Activated CD4-positive, alpha-beta memory T cell treated with anti-CD3 and anti-CD28 coated beads, Interleukin-2, amount 10 ng/mL, durations not matched to agents 7 days and 5 days (primary cell): ENCODE results near the gene CSPG4. TPM values are rescaled to one million over a fixed set of nuclear protein-coding genes. Genes with fewer than 3 reads are reported as not detected.

Experiments
- CTCF ChIA-PET: fragments of 350-600 bp; sonication (Branson Sonifier 250); formaldehyde crosslinking; loops from one replicate; lab custom pipeline; 2021; ENCODE audit warnings: antibody characterized with exemption, inconsistent platforms; lab: Charles Lee
- POLR2A ChIA-PET: fragments of 350-600 bp; sonication (Branson Sonifier 250); formaldehyde crosslinking; loops from one replicate; lab custom pipeline; 2021; ENCODE audit warnings: antibody characterized with exemption; lab: Charles Lee
- DNase-seq: peaks from one replicate; pipeline ENCODE4 v3.0.0-alpha.2; 2020
- H3K27ac Mint-ChIP-seq: one replicate; pipeline ENCODE4 v1.8.0; 2021; ENCODE audit warnings: mild to moderate bottlenecking, mixed read lengths
- H3K27me3 Mint-ChIP-seq: one replicate; pipeline ENCODE4 v1.8.0; 2021; ENCODE audit warnings: mixed read lengths
- H3K36me3 Mint-ChIP-seq: one replicate; pipeline ENCODE4 v1.8.0; 2021; ENCODE audit warnings: low read depth, mixed read lengths
- H3K4me1 Mint-ChIP-seq: one replicate; pipeline ENCODE4 v1.8.0; 2021; ENCODE audit warnings: mixed read lengths
- H3K4me3 Mint-ChIP-seq: one replicate; pipeline ENCODE4 v1.8.0; 2021; ENCODE audit warnings: mild to moderate bottlenecking, mixed read lengths
- H3K9me3 Mint-ChIP-seq: one replicate; pipeline ENCODE4 v1.8.0; 2021; ENCODE audit warnings: mixed read lengths
- total RNA-seq, 2 experiments: library from RNA; stranded (reverse); gene quantifications; one replicate each; pipeline ENCODE4 v1.2.3, GENCODE V29; 2021

CSPG4 gene
- total RNA-seq, 2 experiments from 2014 or later: not detected

GRCh38 chr15:75656331-75656730, 56.3 kb downstream of the CSPG4 start:
- ChIA-PET POLR2A (no interaction called here), CTCF (no interaction called here)
- Mint-ChIP-seq H3K9me3 (no peaks in the 10 kb centered on the region), H3K4me3 (no peak overlapping the region), H3K36me3 (no peaks in the 10 kb centered on the region), H3K27ac (no peak overlapping the region), H3K4me1 (peaks cover 8% of the 10 kb centered on the region), H3K27me3 (no peaks in the 10 kb centered on the region)
- DNase-seq: no peak

GRCh38 chr15:75655931-75656330, 56.7 kb downstream of the CSPG4 start:
- Mint-ChIP-seq H3K9me3 (no peaks in the 10 kb centered on the region), H3K4me3 (no peak overlapping the region), H3K27ac (no peak overlapping the region), H3K27me3 (no peaks in the 10 kb centered on the region), H3K36me3 (no peaks in the 10 kb centered on the region), H3K4me1 (peaks cover 12% of the 10 kb centered on the region)
- CTCF ChIA-PET: no interaction called here
- DNase-seq: no peak
- POLR2A ChIA-PET: no interaction called here

- no peaks in the 10 kb centered on the region for H3K36me3 Mint-ChIP-seq
These were observed 58.3 kb downstream of the CSPG4 start for GRCh38 chr15:75654201-75654907.

DNA sequence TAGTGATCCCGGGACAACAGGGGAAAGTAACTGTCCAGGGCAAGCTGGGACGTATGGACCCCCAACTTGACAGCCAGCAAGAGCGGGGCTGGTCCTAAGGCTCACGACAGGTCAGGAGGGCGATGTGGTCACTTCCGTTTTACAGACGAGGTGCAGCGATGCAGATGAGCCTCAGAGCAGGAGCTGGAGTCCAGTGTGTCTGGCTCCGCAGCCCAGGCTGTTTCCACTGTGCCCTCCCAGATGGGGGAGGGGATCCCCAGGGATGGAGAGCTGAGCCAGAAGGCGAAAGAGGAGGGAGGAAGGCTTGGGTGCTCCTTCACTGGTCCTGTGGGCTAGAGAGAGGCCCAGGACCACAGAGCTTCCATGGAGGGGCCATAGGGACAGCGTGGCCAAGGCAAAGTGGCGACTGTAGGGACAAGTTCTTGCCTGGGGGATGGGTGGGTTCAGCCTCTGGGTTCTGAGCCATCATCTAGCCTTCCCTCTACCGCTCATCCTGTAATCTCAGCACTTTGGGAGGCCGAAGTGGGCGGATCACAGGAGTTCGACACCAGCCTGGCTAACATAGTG, 59.2 kb downstream of the CSPG4 start:
- H3K27ac Mint-ChIP-seq: no peak overlapping the region
- H3K27me3 Mint-ChIP-seq: no peaks in the 10 kb centered on the region
- peaks cover 20% of the 10 kb centered on the region for H3K4me1 Mint-ChIP-seq
- no peaks in the 10 kb centered on the region for H3K36me3 Mint-ChIP-seq
- H3K4me3 Mint-ChIP-seq: no peak overlapping the region
- ChIA-PET CTCF (no interaction called here), POLR2A (interaction anchor here (0.6 to 1.2 kb wide), 2 partner anchors 212 to 284 kb away, joined by 3 to 4 read pairs; no protein-coding TSS in a partner anchor)
- no peak for DNase-seq
- H3K9me3 Mint-ChIP-seq: no peaks in the 10 kb centered on the region

More at GRCh38 chr15:75654201-75654907, 58.3 kb downstream of the CSPG4 start:
- peaks cover 20% of the 10 kb centered on the region for H3K4me1 Mint-ChIP-seq
- POLR2A ChIA-PET: interaction anchor here (0.6 to 1.2 kb wide), 2 partner anchors 213 to 285 kb away, joined by 3 to 4 read pairs; no protein-coding TSS in a partner anchor
- H3K4me3 Mint-ChIP-seq: no peak overlapping the region
- no peak overlapping the region for H3K27ac Mint-ChIP-seq
- H3K9me3 Mint-ChIP-seq: no peaks in the 10 kb centered on the region
- H3K27me3 Mint-ChIP-seq: no peaks in the 10 kb centered on the region
- DNase-seq: no peak
- CTCF ChIA-PET: no interaction called here

DNA sequence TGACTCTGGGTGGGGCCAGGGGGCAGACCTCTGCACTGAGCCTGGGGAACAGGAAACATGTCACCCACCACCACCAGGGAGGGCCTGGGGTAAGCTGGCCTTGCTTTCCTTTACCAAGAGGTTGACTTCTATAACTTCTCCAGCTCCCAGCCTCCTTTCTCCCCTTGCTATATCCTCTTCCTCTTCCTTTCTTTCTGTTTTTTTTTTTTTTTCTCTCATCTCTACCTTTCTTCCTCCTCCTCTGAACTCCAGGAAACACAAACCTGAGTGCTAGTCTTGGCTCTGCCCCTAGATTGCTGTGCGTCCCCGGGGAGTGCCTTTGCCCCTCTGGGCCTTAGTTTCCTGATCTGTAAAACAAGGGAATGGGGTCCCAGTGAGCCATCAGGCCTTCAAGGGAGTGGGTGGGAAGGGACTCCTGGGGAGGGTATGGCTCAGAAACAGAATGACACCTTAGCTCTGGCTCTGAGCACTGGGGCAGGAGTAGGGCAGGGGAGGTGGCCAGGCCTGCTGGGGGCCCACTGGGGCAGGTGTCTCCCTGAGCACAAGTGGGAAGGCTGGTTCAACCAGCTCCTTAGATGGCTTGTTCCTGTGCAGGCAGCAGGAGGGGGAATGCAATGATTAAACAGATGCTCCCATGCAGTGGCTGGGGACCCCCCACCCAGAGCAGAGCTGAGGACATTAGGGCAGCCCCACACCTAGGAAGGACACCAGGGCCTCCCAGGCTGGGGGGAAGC, 60.7 kb downstream of the CSPG4 start:
- POLR2A ChIA-PET: interaction anchor here (1.1 to 2.1 kb wide), 2 partner anchors 11 to 26 kb away, joined by 3 to 20 read pairs; partner anchors contain the start of genes IMP3 and SNUPN

GRCh38 chr15:75650908-75651809, 61.5 kb downstream of the CSPG4 start:
- CTCF ChIA-PET: interaction anchor here (0.8 to 1.3 kb wide), 5 partner anchors 10 to 151 kb away, joined by 3 to 4 read pairs (median 3); partner anchors contain the start of gene IMP3
- DNase-seq: no peak
- peaks cover 29% of the 10 kb centered on the region for H3K4me1 Mint-ChIP-seq
- peak overlapping the region; percentile 14 for H3K27ac Mint-ChIP-seq
- POLR2A ChIA-PET: interaction anchor here (1.1 to 2.1 kb wide), 2 partner anchors 10 to 25 kb away, joined by 3 to 20 read pairs; partner anchors contain the start of genes IMP3 and SNUPN
- H3K27me3 Mint-ChIP-seq: peaks cover 10% of the 10 kb centered on the region
- no peaks in the 10 kb centered on the region for H3K9me3 Mint-ChIP-seq
- no peaks in the 10 kb centered on the region for H3K36me3 Mint-ChIP-seq
- H3K4me3 Mint-ChIP-seq: no peak overlapping the region

More for the DNA sequence above, 60.7 kb downstream of the CSPG4 start:
- Mint-ChIP-seq H3K9me3 (no peaks in the 10 kb centered on the region), H3K27ac (peak overlapping the region; percentile 14), H3K27me3 (peaks cover 3% of the 10 kb centered on the region), H3K4me3 (no peak overlapping the region), H3K36me3 (no peaks in the 10 kb centered on the region), H3K4me1 (peaks cover 24% of the 10 kb centered on the region)
- DNase-seq: peak; percentile 18
- CTCF ChIA-PET: interaction anchor here (0.8 to 1.3 kb wide), 4 partner anchors 10 to 150 kb away, joined by 3 to 4 read pairs (median 4); partner anchors contain the start of gene IMP3

- no peak overlapping the region for H3K4me3 Mint-ChIP-seq
- no peak for DNase-seq
- ChIA-PET POLR2A (interaction anchor here (1.7 kb wide), 1 partner anchor 10 kb away, joined by 6 read pairs; the partner anchor contains the start of gene IMP3), CTCF (no interaction called here)
- peaks cover 10% of the 10 kb centered on the region for H3K27me3 Mint-ChIP-seq
- no peaks in the 10 kb centered on the region for H3K9me3 Mint-ChIP-seq
- H3K36me3 Mint-ChIP-seq: no peaks in the 10 kb centered on the region
- H3K4me1 Mint-ChIP-seq: peaks cover 29% of the 10 kb centered on the region
- H3K27ac Mint-ChIP-seq: no peak overlapping the region
These were observed 62.8 kb downstream of the CSPG4 start for GRCh38 chr15:75649848-75650247.

DNA sequence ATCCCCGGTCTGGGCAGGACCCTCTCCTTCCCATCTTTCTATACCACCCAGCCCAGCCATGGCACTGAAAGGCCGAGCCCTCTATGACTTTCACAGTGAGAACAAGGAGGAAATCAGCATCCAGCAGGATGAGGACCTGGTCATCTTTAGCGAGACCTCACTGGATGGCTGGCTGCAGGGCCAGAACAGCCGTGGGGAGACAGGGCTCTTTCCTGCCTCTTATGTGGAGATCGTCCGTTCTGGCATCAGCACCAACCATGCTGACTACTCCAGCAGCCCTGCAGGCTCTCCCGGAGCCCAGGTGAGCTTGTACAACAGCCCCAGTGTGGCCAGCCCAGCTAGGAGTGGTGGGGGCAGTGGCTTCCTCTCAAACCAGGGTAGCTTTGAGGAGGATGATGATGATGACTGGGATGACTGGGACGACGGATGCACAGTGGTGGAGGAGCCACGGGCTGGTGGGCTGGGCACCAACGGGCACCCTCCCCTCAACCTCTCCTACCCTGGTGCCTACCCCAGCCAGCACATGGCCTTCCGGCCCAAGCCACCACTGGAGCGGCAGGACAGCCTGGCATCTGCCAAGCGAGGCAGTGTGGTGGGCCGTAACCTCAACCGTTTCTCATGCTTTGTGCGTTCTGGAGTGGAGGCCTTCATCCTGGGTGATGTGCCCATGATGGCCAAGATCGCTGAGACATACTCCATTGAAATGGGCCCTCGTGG, 63.4 kb downstream of the CSPG4 start:
- H3K9me3 Mint-ChIP-seq: no peaks in the 10 kb centered on the region
- POLR2A ChIA-PET: interaction anchor here (1.7 kb wide), 1 partner anchor 9 kb away, joined by 6 read pairs; the partner anchor contains the start of gene IMP3
- H3K4me1 Mint-ChIP-seq: peaks cover 29% of the 10 kb centered on the region
- H3K27me3 Mint-ChIP-seq: peaks cover 10% of the 10 kb centered on the region
- CTCF ChIA-PET: no interaction called here
- H3K27ac Mint-ChIP-seq: no peak overlapping the region
- no peak for DNase-seq
- no peaks in the 10 kb centered on the region for H3K36me3 Mint-ChIP-seq
- peak overlapping the region; percentile 11 for H3K4me3 Mint-ChIP-seq

GRCh38 chr15:75648156-75649000, 64.3 kb downstream of the CSPG4 start:
- no peak for DNase-seq
- H3K4me1 Mint-ChIP-seq: peaks cover 29% of the 10 kb centered on the region
- no peaks in the 10 kb centered on the region for H3K36me3 Mint-ChIP-seq
- no peaks in the 10 kb centered on the region for H3K9me3 Mint-ChIP-seq
- H3K27me3 Mint-ChIP-seq: peaks cover 10% of the 10 kb centered on the region
- ChIA-PET POLR2A (interaction anchor here (1.1 to 2.9 kb wide), 8 partner anchors 8 to 280 kb away, joined by 4 to 30 read pairs (median 8); partner anchors contain the start of genes IMP3, MAN2C1, PTPN9 and SIN3A), CTCF (interaction anchor here (0.7 to 1.9 kb wide), 11 partner anchors 16 to 1308 kb away, joined by 3 to 16 read pairs (median 4); partner anchors contain the start of genes MAN2C1 and PTPN9)
- H3K27ac Mint-ChIP-seq: no peak overlapping the region
- peak overlapping the region; percentile 75 for H3K4me3 Mint-ChIP-seq

DNA sequence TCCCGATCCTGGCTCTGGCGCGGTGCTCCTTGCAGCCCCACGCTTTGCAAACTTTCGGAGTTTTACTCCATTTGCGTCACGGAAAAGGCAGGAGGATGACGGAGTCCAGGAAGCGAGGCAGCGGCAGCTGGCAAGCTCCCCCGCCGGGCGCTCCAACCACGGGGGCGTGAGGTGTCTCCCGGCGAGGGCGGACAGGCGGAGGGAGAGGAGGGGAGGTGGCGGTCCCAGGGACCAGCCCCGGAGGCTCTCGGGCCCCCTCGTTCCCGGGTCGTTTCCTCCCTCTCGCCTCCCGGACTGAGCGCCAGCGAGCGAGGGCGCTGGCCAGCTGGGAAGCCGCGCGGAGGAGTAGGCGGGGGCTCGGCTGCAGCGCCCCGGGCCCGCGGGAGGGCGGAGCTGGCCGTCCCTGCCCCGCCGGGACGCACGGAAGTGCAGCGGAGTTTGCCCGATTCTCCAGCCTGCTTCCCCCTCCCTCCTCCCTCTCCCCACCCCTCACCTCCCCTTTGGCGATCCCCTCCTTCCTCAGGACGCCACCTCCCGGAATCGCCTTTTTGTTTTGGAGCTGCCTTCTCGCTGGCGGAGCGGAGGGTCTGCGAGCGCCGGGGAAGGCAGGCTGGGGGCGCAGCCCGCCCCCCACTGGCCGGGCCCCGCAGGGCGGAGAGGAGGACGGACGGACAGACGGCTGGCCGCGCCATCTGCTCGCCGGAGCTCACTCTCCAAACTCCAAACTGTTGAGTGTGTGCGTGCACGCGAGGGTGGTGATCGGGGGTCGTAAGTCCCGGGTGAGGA, 65.1 kb downstream of the CSPG4 start, which contains the start of gene SNX33:
TSS of gene SNX33 (plus strand) at position 543 of the 786 bp plus-strand sequence. CDS start 1,191 bp downstream, outside the sequence.
- Mint-ChIP-seq H3K4me3 (peak within 1 kb of the TSS; percentile 79), H3K4me1 (peaks cover 29% of the 10 kb centered on the region), H3K27me3 (peaks cover 10% of the 10 kb centered on the region), H3K36me3 (no peaks in the 10 kb centered on the region), H3K9me3 (no peaks in the 10 kb centered on the region), H3K27ac (no peak within 1 kb of the TSS)
- peak; percentile 60 for DNase-seq
- POLR2A ChIA-PET: interaction anchor here (0.7 to 2.9 kb wide), 11 partner anchors 9 to 279 kb away, joined by 3 to 30 read pairs (median 5); partner anchors contain the start of genes MAN2C1, PTPN9, SIN3A and SNUPN
- CTCF ChIA-PET: interaction anchor here (0.7 to 1.9 kb wide), 19 partner anchors 9 to 1307 kb away, joined by 3 to 16 read pairs (median 4); partner anchors contain the start of genes MAN2C1, PTPN9 and SNUPN
